GM12878 (cell line): Measurements from ENCODE around the gene EVC. TPM values are rescaled to one million over a fixed set of nuclear protein-coding genes. Genes with fewer than 3 reads are reported as not detected.

Source experiments
- ATAC-seq: fragments of 200-7000 bp; cut with Tn5 transposase; 3 replicates; pipeline ENCODE4 v1.9.1; 2020; ENCODE audit warnings: mild to moderate bottlenecking, moderate library complexity
- BruUV-seq: library from RNA; stranded (reverse); fragments of 400-500 nt; replicated peaks from 2 replicates; lab custom pipeline; 2021; lab: Mats Ljungman, UMichigan
- CTCF ChIA-PET: fragments of 300-600 bp; sonication (Branson Sonifier 250); formaldehyde crosslinking; extraction: SDS; loops from one replicate; lab custom pipeline; 2021; ENCODE audit warnings: inconsistent platforms; lab: Yijun Ruan, JAX
- POLR2A ChIA-PET: fragments of 350-600 bp; formaldehyde crosslinking; extraction: SDS; loops from one replicate; lab custom pipeline; 2021; ENCODE audit warnings: inconsistent platforms; lab: Charles Lee
- RAD21 ChIA-PET: fragments of 300-600 bp; sonication (Branson Sonifier 250); formaldehyde crosslinking; loops from one replicate; lab custom pipeline; 2023; ENCODE audit warnings: antibody characterized with exemption; ENCODE audit not compliant: unreplicated experiment; lab: Charles Lee
- SMC1A ChIA-PET: fragments of 300-600 bp; sonication (Branson Sonifier 250); formaldehyde crosslinking; loops from one replicate; lab custom pipeline; 2023; ENCODE audit not compliant: unreplicated experiment, uncharacterized antibody; lab: Charles Lee
- DNase-seq: peaks from one replicate; pipeline ENCODE4 v3.0.0-alpha.2; 2011; ENCODE audit warnings: low read depth, low spot score
- FAIRE-seq: peaks from 3 replicates; lab custom pipeline; 2011; peaks lifted over from hg19 to GRCh38; lab: Jason Lieb, UNC
- H2AFZ ChIP-seq: 2 replicates; pipeline ENCODE4 v1.6.0; 2011; ENCODE audit warnings: low read depth, low read length, control low read depth; ENCODE audit not compliant: control insufficient read depth
- H3K27ac ChIP-seq: 2 replicates; pipeline ENCODE4 v1.5.1; 2011; ENCODE audit warnings: control low read depth; ENCODE audit not compliant: control insufficient read depth, insufficient read depth
- H3K27me3 ChIP-seq, 2 experiments: replicated peaks in 1 of 2; 2 replicates each; pipeline versions ENCODE4 v1.6.0 to v1.6.1; 2011; ENCODE audit warnings: low read length in 1 of 2; ENCODE audit not compliant: control insufficient read depth in 2 of 2, insufficient read depth in 2 of 2
- H3K36me3 ChIP-seq, 2 experiments: 2 replicates each; pipeline ENCODE4 v1.5.1; 2011; ENCODE audit warnings: low read length in 1 of 2; ENCODE audit not compliant: control insufficient read depth in 2 of 2, insufficient read depth in 2 of 2
- H3K4me1 ChIP-seq: 2 replicates; pipeline ENCODE4 v1.6.1; 2011; ENCODE audit warnings: mild to moderate bottlenecking, low read length, moderate library complexity, mixed read lengths; ENCODE audit not compliant: control insufficient read depth, insufficient read depth
- H3K4me2 ChIP-seq: 2 replicates; pipeline ENCODE4 v1.6.0; 2011; ENCODE audit warnings: control low read depth; ENCODE audit not compliant: control insufficient read depth, insufficient read depth
- H3K4me3 ChIP-seq: fragments of 200-600 bp; sonication (generic); 2 replicates; pipeline ENCODE4 v1.5.1; 2016
- H3K79me2 ChIP-seq: 2 replicates; pipeline ENCODE4 v1.6.0; 2011; ENCODE audit warnings: low read length; ENCODE audit not compliant: control insufficient read depth, insufficient read depth
- H3K9ac ChIP-seq: 2 replicates; pipeline ENCODE4 v1.8.0; 2011; ENCODE audit warnings: low read length, control low read depth, mixed read lengths; ENCODE audit not compliant: control insufficient read depth, insufficient read depth
- H3K9me3 ChIP-seq: replicated peaks from 3 replicates; pipeline ENCODE4 v1.5.1; 2011; ENCODE audit warnings: mild to moderate bottlenecking, low read length; ENCODE audit not compliant: control insufficient read depth, insufficient read depth
- H4K20me1 ChIP-seq: 2 replicates; pipeline ENCODE4 v1.6.0; 2011; ENCODE audit not compliant: control insufficient read depth, insufficient read depth
- BCL11A ChIP-seq: IDR thresholded peaks from 2 replicates; pipeline ENCODE4 v1.6.1; 2011; ENCODE audit warnings: low read depth, low read length
- BRCA1 ChIP-seq: IDR thresholded peaks from 2 replicates; pipeline ENCODE4 v1.6.1; 2011; ENCODE audit warnings: low read depth, low read length, improper control_type of control experiment
- CREB1 ChIP-seq: IDR thresholded peaks from 2 replicates; pipeline ENCODE4 v1.6.1; 2012; ENCODE audit warnings: low read depth, mild to moderate bottlenecking, inconsistent platforms
- ETV6 ChIP-seq, 2 experiments: fragments of 450-650 bp in 1 of 2; IDR thresholded peaks in 1 of 2; conservative IDR thresholded peaks in 1 of 2; 2 replicates each; pipeline ENCODE4 v1.6.1; 2014; ENCODE audit warnings: antibody characterized with exemption in 1 of 2, borderline replicate concordance in 1 of 2, low read depth in 1 of 2, mild to moderate bottlenecking in 1 of 2, moderate library complexity in 1 of 2
- IRF5 ChIP-seq: fragments of 450-650 bp; IDR thresholded peaks from 2 replicates; pipeline ENCODE4 v1.6.1; 2017; ENCODE audit warnings: borderline replicate concordance
- JUND ChIP-seq: IDR thresholded peaks from 2 replicates; pipeline ENCODE4 v1.6.1; 2012; ENCODE audit warnings: low read depth, mild to moderate bottlenecking, low read length, improper control_type of control experiment, moderate library complexity
- MYB ChIP-seq: fragments of 150-350 bp; IDR thresholded peaks from 2 replicates; pipeline ENCODE4 v1.6.1; 2014; ENCODE audit warnings: mild to moderate bottlenecking, low read depth, low read length, borderline replicate concordance
- NR2C2 ChIP-seq: IDR thresholded peaks from 2 replicates; pipeline ENCODE4 v1.6.1; 2011; ENCODE audit warnings: borderline replicate concordance, low read depth; ENCODE audit not compliant: control insufficient read depth, insufficient read length
- PAX5 ChIP-seq: IDR thresholded peaks from 2 replicates; pipeline ENCODE4 v1.6.1; 2011; ENCODE audit warnings: low read depth, low read length, borderline replicate concordance
- SMAD1 ChIP-seq: fragments of 450-650 bp; IDR thresholded peaks from 2 replicates; pipeline ENCODE4 v1.6.1; 2018; ENCODE audit warnings: mild to moderate bottlenecking, low read depth; ENCODE audit not compliant: partially characterized antibody
- SMARCA5 ChIP-seq: fragments of 450-650 bp; IDR thresholded peaks from 2 replicates; pipeline ENCODE4 v1.6.1; 2017; ENCODE audit warnings: mild to moderate bottlenecking
- SUPT20H ChIP-seq: IDR thresholded peaks from 2 replicates; pipeline ENCODE4 v1.6.1; 2011; ENCODE audit warnings: low read depth, mild to moderate bottlenecking, low read length, moderate library complexity, borderline replicate concordance; ENCODE audit not compliant: control insufficient read depth
- TARDBP ChIP-seq: IDR thresholded peaks from 2 replicates; pipeline ENCODE4 v1.6.1; 2016; ENCODE audit warnings: borderline replicate concordance
- TCF7 ChIP-seq: IDR thresholded peaks from 2 replicates; pipeline ENCODE4 v1.6.1; 2014; ENCODE audit warnings: antibody characterized with exemption, borderline replicate concordance
- ZSCAN29 ChIP-seq: fragments of 450-650 bp; IDR thresholded peaks from 2 replicates; pipeline ENCODE4 v1.6.1; 2017; ENCODE audit warnings: mild to moderate bottlenecking, moderate library complexity
- WGBS: methylation state at CpG from one replicate; pipeline ENCODE4 v1.1.6; 2016; ENCODE audit warnings: low lambda C conversion rate; ENCODE audit not compliant: insufficient replicate concordance, insufficient coverage; ENCODE audit errors: missing lambda C conversion rate; 5-methylcytosine and 5-hydroxymethylcytosine counted together
- in situ Hi-C: fragments of 300-500 bp; cut with MboI; formaldehyde crosslinking; loops from 9 replicates; pipeline ENCODE4 v1.14.3; 2018; ENCODE audit warnings: mixed read lengths
- intact Hi-C: fragments of 100-400 bp; cut with micrococcal nuclease; formaldehyde crosslinking; loops from one replicate; pipeline ENCODE4 v1.14.2; 2022; ENCODE audit not compliant: unreplicated experiment
- polyA plus RNA-seq, 11 experiments: library from polyadenylated mRNA; depleted of rRNA in 4 of 11; unstranded in 6 of 11; stranded (reverse) in 5 of 11; fragments of >200 nt; fragmentation: Nextera tagmentation in 4 of 11; fragmentation: Illumina TruSeq in 1 of 11; extraction: Ambion mirVana in 4 of 11; extraction: Trizol in 1 of 11; gene quantifications; 1 replicate in 1 of 11; 2 replicates in 10 of 11; pipeline versions ENCODE4 v1.2.1 to v1.2.3, GENCODE V29; 2011 to 2016; ENCODE audit warnings: inconsistent platforms in 2 of 11, missing spikeins in 2 of 11, low read depth in 1 of 11
- total RNA-seq, 4 experiments: library from RNA; depleted of rRNA in 3 of 4; stranded (reverse); fragments of >200 nt in 3 of 4; fragmentation: Illumina TruSeq in 1 of 4; extraction: Trizol in 1 of 4; gene quantifications; 2 replicates each; pipeline versions ENCODE4 v1.2.1 to v1.2.3, GENCODE V29; 2013 to 2021
- TF ChIP-seq, protein P1 (sequence below): fragments of 450-650 bp; formaldehyde crosslinking; IDR thresholded peaks from 2 replicates; pipeline ENCODE4 v1.5.0; 2022; ENCODE audit warnings: mild to moderate bottlenecking, missing genetic modification characterization

Gene EVC
- total and polyA plus RNA-seq, 10 of the 15 experiments (the other 5 are each of a cell fraction or from before 2014, with no cell fraction given): 0.87 to 55.9 (median 15.6) TPM

GRCh38 chr4:5810151-5810550 is 99.2 kb downstream of the EVC start:
- H3K9ac ChIP-seq: no peak overlapping the region
- no peak overlapping the region for H3K4me3 ChIP-seq
- no peaks in the 10 kb centered on the region for H3K27me3 ChIP-seq
- no peak overlapping the region for H2AFZ ChIP-seq
- TF ChIP-seq BRCA1: no peak
- no peak for TF ChIP-seq SMAD1
- TF ChIP-seq TCF7: no peak
- TF ChIP-seq CREB1: no peak
- TF ChIP-seq ZSCAN29: no peak
- TF ChIP-seq IRF5: no peak
- TF ChIP-seq BCL11A: no peak
- no peak for TF ChIP-seq PAX5
- TF ChIP-seq NR2C2: no peak
- no peak for TF ChIP-seq SMARCA5
- no peak for TF ChIP-seq TARDBP
- TF ChIP-seq ETV6 (conservative IDR thresholded peaks at IDR 0.05 in 1 of 2, IDR thresholded peaks at IDR 0.05 in 1 of 2; ENCODE audit: borderline replicate concordance in 1 of 2, low read depth in 1 of 2): no peak
- TF ChIP-seq, protein P1, sequence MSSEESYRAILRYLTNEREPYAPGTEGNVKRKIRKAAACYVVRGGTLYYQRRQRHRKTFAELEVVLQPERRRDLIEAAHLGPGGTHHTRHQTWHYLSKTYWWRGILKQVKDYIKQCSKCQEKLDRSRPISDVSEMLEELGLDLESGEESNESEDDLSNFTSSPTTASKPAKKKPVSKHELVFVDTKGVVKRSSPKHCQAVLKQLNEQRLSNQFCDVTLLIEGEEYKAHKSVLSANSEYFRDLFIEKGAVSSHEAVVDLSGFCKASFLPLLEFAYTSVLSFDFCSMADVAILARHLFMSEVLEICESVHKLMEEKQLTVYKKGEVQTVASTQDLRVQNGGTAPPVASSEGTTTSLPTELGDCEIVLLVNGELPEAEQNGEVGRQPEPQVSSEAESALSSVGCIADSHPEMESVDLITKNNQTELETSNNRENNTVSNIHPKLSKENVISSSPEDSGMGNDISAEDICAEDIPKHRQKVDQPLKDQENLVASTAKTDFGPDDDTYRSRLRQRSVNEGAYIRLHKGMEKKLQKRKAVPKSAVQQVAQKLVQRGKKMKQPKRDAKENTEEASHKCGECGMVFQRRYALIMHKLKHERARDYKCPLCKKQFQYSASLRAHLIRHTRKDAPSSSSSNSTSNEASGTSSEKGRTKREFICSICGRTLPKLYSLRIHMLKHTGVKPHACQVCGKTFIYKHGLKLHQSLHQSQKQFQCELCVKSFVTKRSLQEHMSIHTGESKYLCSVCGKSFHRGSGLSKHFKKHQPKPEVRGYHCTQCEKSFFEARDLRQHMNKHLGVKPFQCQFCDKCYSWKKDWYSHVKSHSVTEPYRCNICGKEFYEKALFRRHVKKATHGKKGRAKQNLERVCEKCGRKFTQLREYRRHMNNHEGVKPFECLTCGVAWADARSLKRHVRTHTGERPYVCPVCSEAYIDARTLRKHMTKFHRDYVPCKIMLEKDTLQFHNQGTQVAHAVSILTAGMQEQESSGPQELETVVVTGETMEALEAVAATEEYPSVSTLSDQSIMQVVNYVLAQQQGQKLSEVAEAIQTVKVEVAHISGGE (CRISPR knock-in tag): no peak
- no peak for TF ChIP-seq JUND
- TF ChIP-seq SUPT20H: no peak
- no peak for TF ChIP-seq MYB
- intact Hi-C loops (no loop called here), in situ Hi-C loops (loop anchor here (10.0 kb wide), 3 partner anchors 405 to 1325 kb away; no protein-coding TSS in a partner anchor)
- no peak overlapping the region for H3K4me2 ChIP-seq
- no peaks in the 10 kb centered on the region; a peak in 2 of 4 replicates for H3K36me3 ChIP-seq
- ChIA-PET POLR2A (no interaction called here), RAD21 (no interaction called here), CTCF (interaction anchor here (0.8 kb wide), 1 partner anchor 12 kb away, joined by 3 read pairs; no protein-coding TSS in a partner anchor), SMC1A (no interaction called here)
- 0% methylated on average over 3 of the region's 3 CpGs for WGBS
- no peaks in the 10 kb centered on the region for H3K79me2 ChIP-seq
- H4K20me1 ChIP-seq: no peaks in the 10 kb centered on the region
- DNase-seq (no peak), FAIRE-seq (no peak), ATAC-seq (no peak)
- BruUV-seq: no TSS peak
- H3K4me1 ChIP-seq: no peaks in the 10 kb centered on the region
- H3K27ac ChIP-seq: no peak overlapping the region
- H3K9me3 ChIP-seq: no peaks in the 10 kb centered on the region; the same call in 2 of the 3 replicates
